ENCODE measurements around the gene CHCHD3.

GRCh38 chr7:133064082-133064820 lies 17.6 kb downstream of the CHCHD3 start:
- no peak for TF ChIP-seq CTCF (tag by site-specific recombination; IDR thresholded peaks at IDR 0.05)
- TF ChIP-seq TRIM28 (IDR thresholded peaks at IDR 0.05; ENCODE audit: borderline replicate concordance, low read length): no peak
- TF ChIP-seq ZNF518A (tag by site-specific recombination; conservative IDR thresholded peaks at IDR 0.05; ENCODE audit: low read depth): no peak
- TF ChIP-seq ZNF146 (tag by site-specific recombination; IDR thresholded peaks at IDR 0.05): no peak
- TF ChIP-seq ZNF843 (tag by site-specific recombination; IDR thresholded peaks at IDR 0.05): no peak
- TF ChIP-seq TCF7L2 (IDR thresholded peaks at IDR 0.05; ENCODE audit: borderline replicate concordance, low read depth, low read length): no peak
- no peak for TF ChIP-seq ZNF449 (tag by site-specific recombination; IDR thresholded peaks at IDR 0.05)
- no peak for TF ChIP-seq ZNF404 (tag by site-specific recombination; IDR thresholded peaks at IDR 0.05)
- TF ChIP-seq MEIS1 (CRISPR knock-in tag; IDR thresholded peaks at IDR 0.05; ENCODE audit: borderline replicate concordance): no peak
